Suppressor macrophage treated with lipopolysaccharide for 4 hours (primary cell): ENCODE results near the gene MICALL1.

Experiments used
- DNase-seq: peaks from one replicate; pipeline ENCODE4 v3.0.0-alpha.2; 2020

The MICALL1 gene

GRCh38 chr22:37905534-37906363 is at the start of gene MICALL1:
TSS of gene MICALL1 (plus strand) at chr22:37906297. CDS start at chr22:37906423, 126 bp downstream.
- DNase-seq = peak; percentile 83

- DNase-seq = no peak
Observed at GRCh38 chr22:37860796-37861421, 45.2 kb upstream of the MICALL1 start.

- no peak for DNase-seq
Observed at GRCh38 chr22:37862570-37863325, 43.3 kb upstream of the MICALL1 start.

GRCh38 chr22:37865510-37865909 is 40.6 kb upstream of the MICALL1 start:
- DNase-seq = no peak

GRCh38 chr22:37870273-37870672 is 35.8 kb upstream of the MICALL1 start:
- DNase-seq = no peak

GRCh38 chr22:37880668-37881440 is 25.2 kb upstream of the MICALL1 start:
- no peak for DNase-seq

- DNase-seq = no peak
Observed at GRCh38 chr22:37884420-37884819, 21.7 kb upstream of the MICALL1 start.

- peak; percentile 16 for DNase-seq
Observed at GRCh38 chr22:37887584-37888378, 18.3 kb upstream of the MICALL1 start.

- no peak for DNase-seq
Observed at GRCh38 chr22:37891926-37892325, 14.2 kb upstream of the MICALL1 start.

- DNase-seq = no peak
Observed at GRCh38 chr22:37892566-37893335, 13.3 kb upstream of the MICALL1 start.

GRCh38 chr22:37893583-37893983 is 12.5 kb upstream of the MICALL1 start:
- DNase-seq = no peak

GRCh38 chr22:37894939-37895670 is 11.0 kb upstream of the MICALL1 start:
- no peak for DNase-seq

- DNase-seq = peak; percentile 51
Observed at GRCh38 chr22:37896181-37896592, 9.9 kb upstream of the MICALL1 start.

GRCh38 chr22:37896939-37897338 is 9.2 kb upstream of the MICALL1 start:
- DNase-seq = no peak

GRCh38 chr22:37897807-37898206 is 8.3 kb upstream of the MICALL1 start:
- DNase-seq = no peak

- DNase-seq = no peak
Observed at GRCh38 chr22:37898441-37899181, 7.5 kb upstream of the MICALL1 start.

GRCh38 chr22:37904572-37905533 is 1.2 kb upstream of the MICALL1 start:
- peak; percentile 97 for DNase-seq

GRCh38 chr22:37906364-37907008 is 389 bp downstream of the MICALL1 start:
- peak; percentile 31 for DNase-seq
